HG03139 (cell line): ENCODE results near the gene AIFM1.

Experiments
- ATAC-seq: cut with Tn5 transposase; IDR thresholded peaks from one replicate; pipeline ENCODE4 v1.9.1; 2021; ENCODE audit not compliant: unreplicated experiment

The AIFM1 gene

DNA sequence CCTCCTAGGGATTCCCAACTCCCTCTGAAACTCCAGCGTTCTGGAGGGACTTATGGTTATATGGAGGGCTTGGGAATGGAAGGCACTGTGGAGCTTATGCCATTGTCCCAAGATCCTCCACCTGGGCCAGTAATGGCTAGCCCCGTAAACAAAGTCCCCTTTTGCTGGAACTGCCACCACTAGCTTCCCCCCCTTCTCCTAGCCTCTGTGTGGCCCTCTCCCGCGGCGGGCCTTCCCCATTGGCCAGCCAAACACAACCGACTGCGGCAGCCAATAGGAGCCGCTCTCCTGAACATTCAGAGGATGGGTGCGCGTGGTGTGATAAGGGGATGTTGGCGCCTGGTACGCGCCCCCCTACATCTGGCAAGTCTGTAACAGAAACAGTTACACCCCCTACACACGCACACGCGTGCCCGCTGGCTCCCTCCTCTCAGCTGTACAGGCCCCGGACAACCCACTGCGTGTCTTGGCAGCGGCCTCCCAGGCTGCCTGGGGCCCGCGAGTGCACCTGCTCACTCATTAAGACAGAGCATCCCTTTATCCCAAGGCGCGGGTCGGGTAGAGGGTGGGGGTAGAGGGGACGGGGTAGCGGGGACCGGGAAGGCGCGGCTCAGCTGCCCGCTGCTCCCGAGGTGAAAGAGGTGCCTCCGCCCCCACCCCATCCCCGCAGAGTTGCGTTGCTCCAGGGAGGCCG is 5.3 kb upstream of the AIFM1 start:
- peak; percentile 72 for ATAC-seq

DNA sequence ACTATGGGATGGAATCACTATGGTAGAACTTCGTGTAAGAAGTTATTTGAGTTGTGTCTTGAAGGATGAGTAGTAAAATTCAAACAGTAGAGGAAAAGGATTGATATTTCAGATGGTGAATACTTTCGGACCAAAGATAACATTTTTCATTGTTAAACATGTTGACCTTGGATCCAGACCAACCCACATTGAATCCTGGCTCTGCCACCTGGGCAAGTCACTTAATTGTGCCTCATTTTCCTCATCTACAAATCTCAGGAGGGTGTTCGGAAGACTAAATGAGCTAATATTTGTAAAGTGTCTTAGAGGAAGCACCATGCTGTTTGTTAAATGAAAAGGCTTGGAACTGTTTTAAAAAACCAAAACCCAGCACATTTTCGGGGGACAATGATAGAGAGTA is 1.4 kb upstream of the AIFM1 start:
- ATAC-seq, result no peak

DNA sequence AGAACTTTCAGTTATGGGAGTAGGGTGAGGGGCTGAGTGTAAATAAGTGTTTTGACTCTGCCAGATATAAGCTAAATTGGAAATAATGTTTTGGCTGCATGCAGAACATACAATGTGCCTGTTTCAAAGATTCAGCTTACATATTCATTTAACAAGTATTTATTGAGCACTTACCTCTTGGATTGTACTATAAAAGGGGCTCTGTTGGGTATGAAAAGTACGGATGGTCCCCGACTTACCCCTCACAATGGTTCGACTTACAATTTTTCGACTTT is 799 bp upstream of the AIFM1 start:
- no peak for ATAC-seq

DNA sequence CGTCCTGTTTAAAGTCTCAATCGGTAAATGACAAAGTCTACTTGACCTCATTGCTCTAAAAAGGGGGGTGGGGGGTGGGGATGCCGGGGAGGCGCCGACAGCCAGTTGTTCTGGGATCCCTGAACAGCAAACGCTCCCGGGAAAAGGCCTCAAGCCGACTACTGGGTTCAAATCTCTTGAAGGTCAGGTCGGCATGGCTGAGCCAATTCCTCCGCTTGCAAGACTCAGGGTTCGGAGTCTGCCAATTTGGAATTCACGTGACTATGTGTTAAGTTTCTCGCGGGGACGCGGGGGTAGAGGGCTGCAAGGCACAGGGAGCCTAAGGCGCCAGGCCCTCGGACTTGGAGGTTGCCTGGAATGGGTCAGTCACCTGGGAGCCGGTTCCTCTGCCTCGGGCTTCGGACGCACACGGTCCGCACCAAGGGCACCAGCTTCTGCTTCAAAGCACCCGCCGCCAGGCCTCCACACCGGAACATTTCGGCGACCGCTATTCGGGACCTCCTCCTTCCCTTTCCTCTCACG is 399 bp downstream of the AIFM1 start:
- ATAC-seq, result no peak

DNA sequence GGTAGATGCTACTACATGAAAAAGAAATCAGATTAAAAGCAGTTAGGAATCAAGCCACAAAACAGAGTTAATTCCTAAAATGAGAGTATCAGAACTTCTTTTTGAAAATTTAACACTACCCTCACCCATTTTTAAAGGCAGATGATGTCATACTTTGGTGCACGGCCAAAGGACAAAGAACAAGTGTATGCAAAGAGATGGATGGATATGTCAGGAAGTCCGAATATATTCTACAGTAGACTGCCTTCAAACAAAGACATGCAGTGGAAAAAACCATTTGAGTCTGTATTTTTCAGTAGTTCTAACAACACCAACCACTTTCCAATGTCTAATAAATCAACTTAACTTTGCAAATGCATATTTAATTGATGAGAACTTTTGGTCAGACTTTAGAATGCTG is 2.2 kb downstream of the AIFM1 start:
- no peak for ATAC-seq

DNA sequence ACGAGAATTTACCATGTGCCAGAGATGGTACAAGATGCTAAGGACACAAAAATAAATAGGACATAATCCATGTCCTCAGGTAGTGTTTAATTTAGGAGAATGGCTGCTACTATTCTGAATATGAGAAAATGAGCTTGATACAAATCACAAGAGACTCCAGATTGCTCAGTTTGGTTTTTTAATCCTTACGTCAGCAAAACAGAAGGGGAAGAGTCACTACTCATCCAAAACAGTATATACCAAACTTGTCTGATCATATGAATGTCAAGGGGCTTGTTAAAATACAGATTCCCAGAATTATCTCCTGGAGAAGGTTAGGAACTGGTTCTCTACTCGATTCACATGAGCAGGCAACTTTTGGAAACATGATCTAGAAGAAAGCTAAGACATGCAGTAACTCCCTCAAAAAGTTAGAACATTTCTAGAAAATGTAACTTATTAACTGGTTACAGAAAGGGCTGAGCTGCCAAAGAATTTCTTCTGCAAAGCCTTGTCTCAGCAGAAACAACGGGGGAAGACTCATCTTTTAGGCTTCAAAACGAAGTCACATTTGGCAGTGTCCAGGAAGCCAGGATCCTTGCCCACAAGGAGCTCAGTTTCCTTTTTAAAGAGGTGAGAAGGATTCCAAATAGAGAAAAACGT is 3.4 kb downstream of the AIFM1 start:
- no peak for ATAC-seq

DNA sequence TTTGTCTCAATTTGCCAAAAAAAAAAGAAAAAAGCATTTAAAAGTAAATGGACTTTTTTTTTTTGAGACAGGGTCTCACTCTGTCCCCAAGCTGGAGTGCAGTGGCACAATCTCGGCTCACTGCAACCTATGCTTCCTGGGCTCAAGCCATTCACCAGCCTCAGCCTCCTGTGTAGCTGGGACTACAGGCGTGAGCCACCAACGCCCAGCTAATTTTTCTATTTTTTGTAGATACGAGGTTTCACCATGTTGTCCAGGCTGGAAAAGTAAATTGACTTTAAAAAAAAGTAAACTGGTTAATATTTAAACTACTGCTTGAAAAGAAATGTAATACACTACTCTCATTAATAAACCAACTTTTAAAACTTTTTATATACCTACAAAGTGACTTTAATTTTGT is 5.9 kb downstream of the AIFM1 start:
- no peak for ATAC-seq

DNA sequence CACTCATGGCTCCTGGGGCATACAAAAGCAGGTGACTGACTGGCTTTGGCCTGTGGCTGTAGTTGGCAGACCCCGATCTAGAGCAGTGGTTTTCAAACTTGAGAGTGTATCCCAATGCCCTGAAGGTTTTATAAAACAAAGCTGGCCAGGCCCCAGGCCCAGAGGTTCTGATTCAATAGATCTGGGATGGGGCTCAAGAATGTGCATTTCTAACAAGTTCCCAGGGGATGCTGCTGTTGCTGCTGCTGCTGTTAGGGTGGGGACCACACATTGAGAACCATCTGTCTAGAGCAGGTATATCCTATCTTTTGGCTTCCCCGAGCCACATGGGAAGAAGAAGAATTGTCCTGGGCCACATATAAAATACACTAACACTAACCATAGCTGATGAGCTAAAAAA is 7.3 kb downstream of the AIFM1 start:
- no peak for ATAC-seq

DNA sequence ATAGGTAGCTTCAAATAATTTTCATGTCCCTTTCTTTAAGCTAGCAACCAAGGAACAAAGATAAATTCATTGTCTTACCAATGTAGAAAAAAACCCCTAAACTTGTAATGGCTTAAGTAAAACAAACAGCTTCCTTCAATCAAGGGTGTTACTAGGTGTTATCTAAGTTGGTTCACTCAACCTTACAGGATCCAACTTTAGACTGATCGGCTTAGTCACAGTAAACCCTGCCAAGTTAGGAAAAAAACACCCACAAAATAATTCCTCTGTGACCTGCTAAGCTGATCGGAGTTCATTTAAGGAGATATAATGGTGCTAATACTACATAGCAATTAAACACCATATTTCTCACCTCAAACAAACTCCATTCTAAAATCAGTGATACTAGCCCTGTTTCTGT is 10.1 kb downstream of the AIFM1 start:
- no peak for ATAC-seq

DNA sequence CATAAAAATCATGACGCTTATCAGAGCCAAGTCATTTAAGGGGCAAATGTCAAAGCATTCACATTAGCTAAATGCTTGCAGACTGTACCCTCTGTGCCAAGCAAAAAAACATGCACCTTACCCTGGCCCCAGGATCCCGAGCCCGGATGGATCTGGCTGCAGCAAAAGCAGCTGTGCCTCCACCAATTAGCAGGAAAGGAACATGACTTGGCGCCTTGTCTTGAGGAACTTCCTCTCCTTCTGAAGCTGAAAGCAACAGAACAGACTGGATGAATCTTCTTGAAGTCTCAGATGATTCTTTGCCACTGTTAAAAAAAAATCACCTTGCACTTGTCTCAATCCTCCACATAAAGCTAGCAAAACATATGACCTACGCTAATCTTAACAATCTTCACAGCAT is 18.0 kb downstream of the AIFM1 start:
- ATAC-seq, result no peak

DNA sequence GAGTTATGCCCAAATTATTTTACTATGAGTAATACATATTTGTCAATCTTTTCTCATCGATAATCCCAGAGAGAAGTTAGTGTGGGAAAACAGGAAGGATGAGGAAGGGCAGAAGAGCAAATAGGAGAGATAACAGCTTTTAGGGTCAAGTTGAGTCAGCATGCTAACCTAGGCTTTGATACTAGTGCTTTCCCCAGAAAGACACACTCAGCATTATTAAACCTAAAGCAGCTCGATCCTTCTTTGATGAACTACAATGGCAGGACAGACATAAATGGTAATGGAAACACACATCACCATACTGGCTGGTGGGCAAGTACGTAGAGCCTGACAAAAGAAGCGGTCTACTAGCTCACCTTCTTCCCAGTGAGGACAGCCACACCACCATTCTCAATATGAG is 20.5 kb downstream of the AIFM1 start:
- ATAC-seq, result no peak

DNA sequence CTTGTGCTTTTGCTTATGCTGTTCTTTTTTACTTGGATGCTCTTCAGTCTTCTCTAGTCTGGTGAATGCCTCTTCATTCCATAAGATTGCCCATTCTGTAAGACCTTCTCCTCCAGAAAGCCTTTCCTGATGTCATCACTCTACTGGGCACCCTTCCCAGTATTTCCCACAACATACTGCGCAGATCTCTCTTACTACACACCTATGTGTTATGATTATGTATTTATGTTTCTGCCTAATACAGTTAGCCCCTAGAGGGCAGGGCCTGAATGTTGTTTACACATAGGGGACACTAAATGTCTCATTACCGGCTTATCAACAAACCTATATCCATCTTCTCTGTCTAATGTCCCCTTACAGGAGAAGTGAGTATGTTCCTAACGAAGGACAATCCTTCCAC is 21.1 kb downstream of the AIFM1 start:
- ATAC-seq, result no peak

DNA sequence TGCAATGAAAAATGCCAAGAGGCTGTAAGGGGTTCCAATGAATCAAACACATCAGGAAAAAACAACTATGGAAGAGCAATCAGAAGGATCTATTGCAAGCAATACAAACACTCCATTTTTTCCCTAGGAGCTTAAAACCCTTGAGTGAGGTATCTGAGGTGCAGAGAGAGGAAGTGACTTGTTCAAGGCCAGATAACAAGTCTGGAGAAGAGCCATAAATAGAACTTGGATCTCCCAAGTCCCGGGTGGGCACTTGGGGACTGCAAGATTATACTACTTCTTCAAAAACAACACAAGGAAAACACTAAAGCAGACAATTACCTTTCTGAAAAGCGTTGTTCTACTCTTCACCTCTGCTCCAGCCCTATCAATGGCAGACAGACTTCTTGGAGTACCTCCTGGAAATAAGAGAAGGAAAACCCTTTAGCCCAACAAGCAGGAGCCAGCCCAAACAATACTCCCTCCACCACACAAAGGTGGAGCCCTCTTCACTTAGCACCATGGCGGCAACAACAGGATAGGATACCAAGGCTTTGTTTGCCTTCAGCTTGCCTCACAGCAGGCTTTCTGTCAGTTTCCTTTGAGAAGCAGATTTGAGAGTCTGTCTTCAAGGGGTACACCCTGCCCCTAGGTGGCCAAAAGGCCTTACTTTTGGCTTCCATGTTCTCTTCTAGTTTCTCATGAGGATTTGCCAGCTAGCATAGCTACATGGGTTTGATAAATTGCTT is 26.0 kb downstream of the AIFM1 start:
- ATAC-seq, result no peak

DNA sequence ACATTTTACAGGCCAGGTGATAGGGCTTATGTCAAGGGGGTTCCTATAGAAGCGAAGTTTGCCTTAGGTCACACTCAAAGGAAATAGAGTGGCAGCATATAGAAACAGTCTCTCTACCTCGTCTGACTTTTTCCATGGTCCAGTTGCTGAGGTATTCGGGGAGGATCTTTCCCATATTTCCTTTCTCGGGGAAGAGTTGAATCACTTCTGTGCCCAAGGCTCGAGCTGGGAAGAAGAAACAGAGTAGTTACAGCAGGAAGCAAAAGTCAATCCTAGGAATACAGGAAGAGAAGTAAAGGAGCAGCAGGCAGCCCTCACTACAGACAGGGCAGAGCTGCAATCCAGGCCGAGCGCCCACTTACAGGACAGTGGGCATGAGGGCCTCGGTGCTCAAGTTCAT is 28.7 kb downstream of the AIFM1 start:
- no peak for ATAC-seq

DNA sequence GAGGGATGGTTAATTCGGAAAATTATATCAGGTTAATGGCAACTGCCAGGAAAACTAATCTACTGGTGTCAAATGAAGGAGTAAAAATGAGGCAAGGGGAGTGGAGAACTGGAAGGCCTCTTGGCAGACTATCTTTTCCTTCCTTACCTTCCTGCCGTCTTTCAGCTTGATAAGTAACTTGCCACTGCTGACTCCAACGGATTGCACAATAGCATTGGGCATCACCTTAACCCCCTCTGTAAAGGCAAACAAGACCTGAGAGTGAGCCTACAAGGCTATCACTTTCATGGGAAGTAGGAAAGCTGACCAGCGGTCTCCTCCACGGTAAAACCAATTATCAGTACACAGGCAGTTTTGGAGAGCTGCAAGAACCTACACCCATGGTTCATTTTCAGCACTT is 29.1 kb downstream of the AIFM1 start:
- no peak for ATAC-seq

DNA sequence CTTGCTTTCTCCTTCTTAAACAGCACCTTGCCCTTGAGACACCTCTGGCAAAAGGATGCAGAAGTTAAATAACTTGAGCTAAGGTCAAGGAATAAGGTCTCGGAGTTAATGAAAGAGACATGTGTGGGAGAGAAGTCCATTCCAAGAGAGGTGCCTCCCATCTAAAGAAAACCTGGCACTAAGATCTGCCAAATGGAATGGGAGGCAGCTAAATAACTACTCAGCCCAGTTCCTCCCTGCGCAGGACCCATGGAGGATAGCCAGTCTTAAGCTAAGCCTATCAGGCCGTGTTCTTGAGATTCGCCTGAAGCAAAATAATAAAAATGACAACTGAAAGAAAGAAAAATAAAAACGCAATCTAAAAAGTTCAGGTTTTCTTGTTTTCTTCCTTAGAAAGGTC is 34.7 kb downstream of the AIFM1 start:
- ATAC-seq, result no peak

DNA sequence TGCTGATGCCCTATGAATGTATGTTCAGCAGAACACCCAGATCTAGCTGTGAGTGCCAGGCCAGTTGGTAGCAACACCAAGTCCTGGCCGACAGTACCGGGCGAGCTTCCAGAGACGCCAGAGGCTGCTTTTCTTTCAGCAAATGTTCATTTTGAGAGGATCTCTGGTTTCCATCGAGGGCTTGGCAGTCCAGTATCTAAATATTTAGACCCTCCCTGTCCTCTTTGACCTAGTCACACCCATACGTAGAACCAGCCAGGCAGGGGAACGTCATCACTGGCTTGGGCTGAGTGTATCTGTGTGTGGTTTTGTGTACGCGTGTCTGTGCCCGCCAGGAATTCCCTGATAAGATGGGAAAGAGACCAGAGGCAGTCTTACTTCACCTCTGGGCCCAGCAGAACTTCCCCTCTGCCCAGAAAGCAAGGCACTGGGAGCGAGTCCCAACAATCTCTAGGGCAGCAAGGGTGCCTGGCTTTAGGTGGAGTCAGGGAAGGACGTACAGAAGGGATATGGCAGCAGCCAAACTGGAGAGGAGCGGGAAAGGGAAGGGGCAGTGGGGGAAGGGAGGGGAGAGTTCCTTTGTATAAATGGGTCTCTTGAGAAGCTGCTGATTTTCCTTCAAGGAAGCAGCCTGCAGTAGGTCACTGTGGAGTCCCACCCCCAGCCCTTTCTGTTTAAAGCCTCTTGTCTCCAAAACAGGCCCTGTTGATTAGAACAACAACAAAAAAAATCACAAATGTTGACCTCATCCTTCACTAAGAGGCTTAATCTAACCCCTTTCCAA is 40.4 kb downstream of the AIFM1 start:
- ATAC-seq, result no peak

DNA sequence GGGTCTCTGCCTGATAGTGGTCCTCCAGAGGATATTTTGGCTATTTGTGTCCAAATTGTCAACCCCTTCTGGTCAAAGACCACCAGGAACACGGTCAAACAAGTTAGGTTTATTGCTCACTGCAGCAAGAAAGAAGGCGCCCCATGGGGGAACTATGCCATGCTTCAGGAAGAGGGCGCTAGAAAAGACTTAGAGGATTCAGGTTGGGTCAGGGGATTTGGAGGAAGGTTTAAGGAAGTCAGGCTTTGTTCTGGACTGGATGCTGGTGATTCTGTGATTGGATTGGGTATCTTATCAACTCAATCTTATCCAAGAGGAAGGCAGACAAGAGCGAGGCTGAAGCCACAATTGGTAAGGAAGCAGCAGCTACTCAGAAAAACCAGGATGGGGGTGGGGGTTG is 41.1 kb downstream of the AIFM1 start:
- no peak for ATAC-seq

DNA sequence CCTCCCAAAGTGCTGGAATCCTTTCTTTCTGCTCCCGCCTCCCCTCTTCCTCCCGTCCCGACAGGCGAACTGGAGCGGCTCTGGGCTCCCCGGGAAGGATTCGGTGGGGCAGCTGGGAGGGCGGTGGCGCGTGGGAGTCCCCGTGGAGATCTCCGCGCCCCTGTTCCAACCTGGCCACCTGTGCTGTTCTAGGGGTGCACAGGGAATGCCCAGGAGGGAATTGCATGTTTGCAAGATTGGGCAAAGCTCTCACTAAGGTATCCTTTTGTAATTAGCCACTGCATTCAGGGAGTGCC is 44.2 kb downstream of the AIFM1 start:
- no peak for ATAC-seq

DNA sequence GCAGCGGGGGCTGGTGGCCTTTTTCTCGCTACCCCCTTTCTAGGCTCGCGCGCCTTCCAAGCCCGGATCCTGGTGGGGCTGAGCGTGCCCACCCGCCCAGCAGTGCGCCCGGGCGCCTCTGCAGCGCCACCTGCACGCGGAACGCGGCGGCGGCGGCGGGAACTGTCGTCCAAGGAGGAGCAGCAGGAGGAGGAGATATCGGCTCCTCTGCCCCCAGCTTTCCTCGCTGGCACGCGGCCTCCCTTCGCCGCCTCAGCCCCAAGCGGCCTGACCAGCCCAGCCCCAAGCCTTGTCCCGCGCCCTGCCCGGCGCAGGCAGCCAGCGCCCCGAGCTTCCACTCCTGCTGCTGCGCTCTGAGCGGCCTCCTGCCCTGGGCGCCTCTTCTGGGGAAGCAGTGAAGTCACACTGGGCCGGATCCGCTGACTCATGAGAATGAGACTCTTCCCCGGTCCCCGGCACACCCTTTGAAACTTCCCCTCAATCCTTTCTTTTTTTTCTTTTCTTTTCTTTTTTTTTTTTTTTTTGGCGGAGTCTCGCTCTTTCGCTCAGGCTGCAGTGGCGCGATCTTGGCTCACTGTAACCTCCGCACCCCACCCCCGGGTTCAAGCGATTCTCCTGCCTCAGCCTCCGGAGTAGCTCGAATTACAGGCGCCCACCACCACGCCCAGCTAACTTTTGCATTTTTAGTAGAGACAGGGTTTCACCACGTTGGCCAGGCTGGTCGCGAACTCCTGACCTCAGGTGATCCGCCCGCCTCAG is 44.7 kb downstream of the AIFM1 start:
- ATAC-seq, result peak; percentile 69

DNA sequence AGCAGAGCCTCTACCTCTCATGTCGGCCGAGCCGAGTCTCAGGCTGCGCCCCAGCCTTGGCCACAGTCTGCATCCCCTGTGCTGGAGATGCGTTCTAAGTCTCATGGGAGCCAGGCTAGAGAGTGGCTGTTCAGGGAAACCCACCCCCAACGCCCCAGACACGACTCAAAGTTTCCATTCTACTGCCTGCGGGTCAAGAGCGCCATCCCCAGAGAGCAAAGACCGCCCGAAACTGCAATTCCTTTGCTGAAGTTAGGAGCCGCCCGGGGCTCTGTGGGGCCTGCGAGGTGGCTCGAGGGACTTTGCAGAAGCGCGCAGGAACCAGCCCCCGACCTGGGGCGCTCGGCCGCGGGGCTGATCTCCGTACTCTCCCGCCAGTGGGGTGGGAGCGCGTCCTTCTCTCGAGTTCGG is 45.3 kb downstream of the AIFM1 start:
- peak; percentile 24 for ATAC-seq
